Right lobe of liver (tissue), 4 donors: ENCODE measurements around the gene MATN4.

Experiments
- POLR2A ChIP-seq: fragments of 450-650 bp; IDR thresholded peaks from one replicate; pipeline ENCODE4 v1.6.1; 2017; ENCODE audit warnings: antibody characterized with exemption, mild to moderate bottlenecking
- TF ChIP-seq, protein P1 (sequence below), 4 donors: fragments of 200-600 bp in 3 of 4; fragments of 450-650 bp in 1 of 4; IDR thresholded peaks; one replicate each; pipeline versions ENCODE4 v1.5.1 to v1.8.0; 2016 to 2022; ENCODE audit warnings: antibody characterized with exemption in 4 of 4, mild to moderate bottlenecking in 2 of 4
- donor health status: DM: no; HTN: no; CAD: no.
- donor health status: DM: no; HTN: no; CAD: no.
- donor health status: DM: no; HTN: yes; CAD: no.

- TF ChIP-seq, protein P1, sequence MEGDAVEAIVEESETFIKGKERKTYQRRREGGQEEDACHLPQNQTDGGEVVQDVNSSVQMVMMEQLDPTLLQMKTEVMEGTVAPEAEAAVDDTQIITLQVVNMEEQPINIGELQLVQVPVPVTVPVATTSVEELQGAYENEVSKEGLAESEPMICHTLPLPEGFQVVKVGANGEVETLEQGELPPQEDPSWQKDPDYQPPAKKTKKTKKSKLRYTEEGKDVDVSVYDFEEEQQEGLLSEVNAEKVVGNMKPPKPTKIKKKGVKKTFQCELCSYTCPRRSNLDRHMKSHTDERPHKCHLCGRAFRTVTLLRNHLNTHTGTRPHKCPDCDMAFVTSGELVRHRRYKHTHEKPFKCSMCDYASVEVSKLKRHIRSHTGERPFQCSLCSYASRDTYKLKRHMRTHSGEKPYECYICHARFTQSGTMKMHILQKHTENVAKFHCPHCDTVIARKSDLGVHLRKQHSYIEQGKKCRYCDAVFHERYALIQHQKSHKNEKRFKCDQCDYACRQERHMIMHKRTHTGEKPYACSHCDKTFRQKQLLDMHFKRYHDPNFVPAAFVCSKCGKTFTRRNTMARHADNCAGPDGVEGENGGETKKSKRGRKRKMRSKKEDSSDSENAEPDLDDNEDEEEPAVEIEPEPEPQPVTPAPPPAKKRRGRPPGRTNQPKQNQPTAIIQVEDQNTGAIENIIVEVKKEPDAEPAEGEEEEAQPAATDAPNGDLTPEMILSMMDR (IDR thresholded peaks at IDR 0.05) = no peak
- TF ChIP-seq POLR2A = no peak
These were observed 38.8 kb upstream of the MATN4 start for GRCh38 chr20:45346851-45347250.
